Measurements from ENCODE around the gene P2RY6.
A peak's percentile ranks its signal among the peaks of the same experiment; 100 is the strongest.

The P2RY6 gene

DNA sequence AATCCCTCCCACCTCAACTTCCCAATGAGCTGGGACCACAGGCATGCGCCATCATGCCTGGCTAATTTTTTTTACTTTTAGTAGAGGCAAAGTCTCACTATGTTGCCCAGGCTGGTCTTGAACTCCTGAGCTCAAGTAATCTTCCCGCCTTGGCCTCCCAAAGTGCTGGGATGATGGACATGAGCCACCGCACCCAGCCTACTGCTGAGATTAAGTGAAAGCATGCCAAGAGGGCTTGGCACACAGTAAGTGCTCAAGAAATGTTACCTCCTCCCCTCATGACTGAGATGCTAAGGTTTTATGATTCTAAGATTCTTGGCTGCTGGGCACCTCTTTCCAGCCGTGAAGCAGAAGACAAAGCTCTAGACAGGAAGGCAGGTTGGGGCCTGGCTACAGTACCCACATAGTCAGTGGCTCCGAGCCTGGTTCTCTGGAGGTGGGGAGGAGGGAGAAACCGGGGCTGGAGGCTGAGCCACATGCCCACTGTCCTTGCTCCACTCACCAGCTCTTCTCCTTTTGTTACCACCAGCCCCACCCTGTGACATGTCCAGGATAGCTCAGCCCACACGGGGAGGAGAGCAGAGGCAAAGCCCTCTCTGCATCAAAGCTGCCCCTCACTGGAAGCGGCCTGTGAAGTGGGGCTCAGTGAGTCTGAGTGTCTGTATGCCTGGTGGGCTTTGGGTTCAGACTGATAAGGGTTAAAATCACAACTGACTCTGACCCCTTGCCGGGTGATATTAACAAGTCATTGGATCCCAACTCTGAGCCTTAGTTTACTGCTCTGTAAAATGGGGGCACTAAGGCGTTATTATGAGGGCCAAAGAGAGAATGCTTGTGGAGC lies 48.8 kb downstream of the P2RY6 start:
- DNase-seq: no peak

DNA sequence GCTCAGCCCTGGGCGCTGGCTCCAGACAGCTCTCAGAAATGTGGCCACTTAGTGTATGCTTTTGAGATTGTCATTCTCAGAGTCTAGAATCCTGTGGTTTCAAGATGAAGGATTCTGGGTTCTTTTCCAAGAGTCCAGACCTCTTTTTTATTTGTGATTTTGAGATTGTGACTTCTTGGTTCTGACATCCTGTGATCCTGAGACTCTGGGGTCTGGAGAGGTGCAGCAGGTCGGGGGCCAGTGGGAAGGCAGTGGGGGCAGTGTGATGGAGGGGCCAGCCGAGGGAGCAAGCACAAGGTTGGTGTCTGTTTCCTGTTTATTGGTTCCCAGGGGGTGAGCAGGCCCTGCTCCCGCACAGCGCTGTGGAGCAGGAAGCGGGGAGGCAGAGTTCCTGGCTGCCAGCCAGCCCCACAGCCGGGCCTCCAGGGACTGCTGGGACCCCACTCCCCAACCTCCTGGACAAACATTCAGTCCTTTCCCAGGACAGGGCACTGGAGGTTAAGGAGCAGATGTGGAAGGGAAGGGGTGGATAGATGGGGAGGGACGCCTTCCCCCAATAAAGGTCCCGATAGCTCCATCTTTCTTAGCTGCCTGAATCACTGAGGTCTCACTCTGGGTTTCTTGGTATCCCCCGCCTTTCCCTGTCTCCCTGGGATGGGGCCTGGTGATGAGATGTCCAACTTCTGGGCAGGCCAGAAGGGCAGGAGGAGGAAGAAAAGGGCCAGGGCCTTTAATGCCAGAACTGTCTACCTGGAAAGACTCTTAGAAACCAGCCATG lies 49.7 kb downstream of the P2RY6 start:
- DNase-seq: no peak

DNA sequence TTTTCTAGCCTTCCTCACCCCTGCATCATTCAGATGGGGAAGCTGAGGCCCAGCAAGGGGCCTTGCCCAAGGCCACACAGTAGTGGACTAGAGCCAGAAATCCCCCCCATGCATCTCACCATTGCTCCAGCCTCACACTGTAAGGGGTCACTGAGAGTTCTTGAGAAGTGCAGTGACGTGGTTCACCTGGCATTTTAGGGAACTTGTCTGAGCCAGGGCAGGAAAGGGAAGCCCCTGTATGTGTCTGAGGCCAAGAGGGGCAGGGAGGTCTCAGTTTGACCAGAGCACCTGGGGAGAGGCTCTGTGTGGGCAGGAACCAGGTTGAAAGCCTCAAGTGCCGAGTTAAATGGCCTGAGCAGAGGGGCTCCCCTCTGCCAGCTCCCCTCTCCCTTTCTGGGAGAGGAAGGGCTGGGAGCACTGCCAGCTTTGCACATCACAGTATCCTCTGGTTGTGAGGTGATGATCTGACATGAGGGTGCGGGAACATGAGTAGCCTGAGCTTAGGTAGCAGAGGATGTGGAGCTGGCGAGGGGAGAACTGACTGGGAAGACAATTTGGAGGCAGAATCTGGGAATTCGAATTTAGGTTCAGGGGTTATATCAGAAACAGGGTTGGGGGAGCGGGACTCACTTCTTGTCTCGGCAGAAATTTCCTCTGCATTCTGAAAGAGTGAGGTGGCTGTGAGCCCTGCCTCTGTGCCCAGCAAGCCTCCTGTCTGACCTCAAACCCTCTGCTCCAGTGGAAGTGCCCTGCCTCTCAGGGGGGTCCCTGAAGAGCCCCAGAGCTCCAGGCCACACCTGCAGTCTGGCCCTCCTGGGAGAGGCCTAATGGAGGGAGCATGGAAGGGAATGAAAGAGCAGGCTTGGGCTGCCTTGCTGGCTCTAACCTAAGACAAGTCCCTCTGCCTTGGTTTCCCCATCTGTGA lies 50.5 kb downstream of the P2RY6 start:
- DNase-seq: no peak

DNA sequence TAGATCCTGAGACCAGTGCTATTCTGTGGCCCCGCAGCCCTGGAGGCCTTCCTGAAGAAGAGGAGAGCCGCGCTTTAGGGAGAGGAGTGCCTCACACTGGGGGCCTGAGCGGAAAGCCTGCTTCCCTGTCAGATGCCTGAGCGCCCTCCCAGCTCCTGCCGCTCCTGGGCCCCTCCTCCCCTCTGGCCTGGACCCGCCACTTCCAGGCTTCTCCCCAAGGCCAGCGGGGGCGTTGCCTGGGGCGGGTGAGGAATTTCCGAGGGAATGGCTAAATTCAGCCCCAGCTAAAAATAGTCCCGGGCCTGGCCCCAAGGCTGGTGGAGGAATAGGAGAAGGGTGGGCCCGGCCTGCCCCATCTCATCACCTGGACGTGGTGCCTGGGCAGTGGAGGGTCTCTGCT lies 51.3 kb downstream of the P2RY6 start:
- DNase-seq: no peak

DNA sequence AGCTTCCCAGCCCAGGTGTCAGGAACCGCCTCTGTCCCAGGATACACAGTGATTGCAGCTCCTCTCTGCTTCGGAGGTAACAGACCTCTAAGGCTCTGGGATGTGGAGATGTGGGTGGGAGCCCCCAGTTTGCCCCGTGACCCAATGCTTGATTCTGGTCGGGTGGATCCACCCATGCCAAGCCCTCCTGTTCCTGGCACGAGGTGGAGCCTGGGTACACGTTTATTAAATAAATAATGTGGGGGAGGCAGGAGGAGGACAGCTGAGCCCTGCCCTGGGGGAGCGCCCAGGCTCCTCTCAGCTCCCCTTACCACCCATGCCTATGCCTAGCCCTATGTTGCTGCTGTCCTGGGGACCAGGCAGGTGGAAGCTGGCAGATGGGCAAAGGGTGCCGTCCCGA lies 52.0 kb downstream of the P2RY6 start:
- no peak for DNase-seq

DNA sequence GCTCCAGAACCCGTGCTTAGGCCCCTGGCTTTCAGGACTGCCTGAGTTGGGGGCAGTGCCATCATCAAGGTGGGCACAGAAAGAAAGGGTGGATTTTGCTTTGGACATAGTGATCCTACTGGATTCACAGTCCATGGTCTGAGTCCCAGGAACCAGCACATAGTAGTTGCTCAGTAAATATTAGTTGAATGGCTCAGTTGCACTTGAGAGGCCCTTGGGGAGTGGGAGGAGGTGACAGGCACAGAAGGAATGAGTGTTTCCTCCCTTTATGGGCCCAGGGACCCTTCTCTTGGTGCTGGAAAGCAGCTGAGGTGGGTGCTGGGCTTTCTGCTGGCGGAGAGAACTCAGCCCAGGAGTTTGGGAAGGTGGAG lies 52.5 kb downstream of the P2RY6 start:
- no peak for DNase-seq

DNA sequence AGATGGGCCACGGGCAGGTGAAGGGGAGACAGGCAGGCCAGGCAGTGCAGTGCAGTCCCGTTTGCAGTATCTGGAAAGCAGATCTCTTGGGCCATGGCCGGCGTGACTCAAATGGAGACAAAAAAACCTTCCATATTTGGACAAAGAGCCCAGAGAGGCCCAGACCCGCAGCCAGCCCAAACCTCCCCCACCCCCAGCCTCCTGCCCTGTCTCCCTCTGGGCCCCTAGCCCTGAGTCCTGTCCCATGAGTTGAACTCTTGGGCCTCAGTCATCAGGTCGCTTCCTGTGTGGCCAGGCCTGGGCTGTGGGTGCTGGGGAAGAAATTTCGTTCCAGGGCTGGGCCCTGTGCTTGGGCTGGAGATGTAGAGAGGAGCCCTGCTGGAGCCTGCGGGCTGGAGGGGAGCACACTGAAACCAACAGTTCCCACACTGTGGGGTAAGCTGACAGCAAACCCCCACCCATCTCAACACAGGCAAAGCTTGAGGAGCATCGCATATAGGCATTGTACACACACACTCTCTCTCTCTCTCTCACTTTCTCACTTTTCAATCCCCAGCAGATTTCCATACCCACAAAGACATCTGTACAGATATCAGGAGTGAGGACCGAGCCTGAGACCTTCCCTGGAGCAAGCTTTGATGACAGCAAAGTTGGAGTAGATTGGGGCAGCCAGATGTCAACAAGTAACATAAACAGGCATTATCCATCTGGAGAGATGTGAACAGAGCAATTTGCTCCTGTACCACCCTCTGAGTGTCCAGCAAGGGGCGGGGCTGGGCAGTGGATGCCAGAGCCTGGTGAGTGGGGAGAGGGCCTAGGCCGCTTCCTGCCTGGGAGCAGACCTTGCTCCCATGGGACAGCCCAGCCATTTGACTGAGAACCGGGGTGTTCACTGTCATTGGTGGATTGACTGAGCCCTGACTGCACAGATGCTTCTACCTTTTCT lies 53.2 kb downstream of the P2RY6 start:
- no peak for DNase-seq

DNA sequence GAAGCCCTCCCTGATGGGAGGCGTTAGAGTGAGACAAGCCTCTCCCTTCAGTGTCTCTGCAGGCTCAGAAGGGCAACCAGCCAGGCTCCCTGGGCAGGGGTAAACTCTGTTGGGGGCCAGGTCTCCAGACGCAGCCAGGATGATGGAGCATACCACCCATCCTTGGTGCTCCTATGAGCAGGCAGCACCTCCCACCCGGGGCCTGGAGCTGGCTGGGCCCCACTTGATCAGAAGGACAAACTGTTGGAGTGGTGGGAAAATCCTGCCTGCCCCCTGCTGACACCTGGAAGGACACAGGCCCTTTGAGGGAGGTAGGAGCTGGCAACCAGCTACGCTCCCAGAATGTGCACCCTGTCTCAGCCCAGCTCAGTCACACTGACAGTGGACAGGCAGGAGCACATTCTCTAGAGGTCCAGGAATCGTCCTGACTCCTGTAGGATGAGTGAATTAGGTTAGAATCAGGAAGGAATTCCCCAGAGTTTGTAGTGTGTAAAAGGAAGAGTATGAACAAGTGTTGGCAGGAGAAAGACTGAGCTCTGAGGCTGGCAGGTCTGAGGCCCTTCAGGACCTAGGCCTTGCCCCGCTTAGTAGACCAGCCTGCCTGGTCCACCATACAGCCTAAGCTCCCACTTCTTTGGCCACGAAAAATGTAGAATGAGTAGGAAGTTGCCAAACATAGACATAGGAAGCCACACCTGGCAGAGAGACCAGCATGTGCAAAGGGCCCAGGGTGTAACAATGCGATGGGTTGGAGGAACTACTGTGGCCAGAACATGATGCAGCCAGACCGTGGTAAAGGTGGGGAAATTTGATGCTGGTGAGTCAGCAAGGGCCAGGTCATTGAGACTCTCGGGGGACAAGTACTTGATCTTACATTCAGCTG lies 55.0 kb downstream of the P2RY6 start:
- DNase-seq: no peak

DNA sequence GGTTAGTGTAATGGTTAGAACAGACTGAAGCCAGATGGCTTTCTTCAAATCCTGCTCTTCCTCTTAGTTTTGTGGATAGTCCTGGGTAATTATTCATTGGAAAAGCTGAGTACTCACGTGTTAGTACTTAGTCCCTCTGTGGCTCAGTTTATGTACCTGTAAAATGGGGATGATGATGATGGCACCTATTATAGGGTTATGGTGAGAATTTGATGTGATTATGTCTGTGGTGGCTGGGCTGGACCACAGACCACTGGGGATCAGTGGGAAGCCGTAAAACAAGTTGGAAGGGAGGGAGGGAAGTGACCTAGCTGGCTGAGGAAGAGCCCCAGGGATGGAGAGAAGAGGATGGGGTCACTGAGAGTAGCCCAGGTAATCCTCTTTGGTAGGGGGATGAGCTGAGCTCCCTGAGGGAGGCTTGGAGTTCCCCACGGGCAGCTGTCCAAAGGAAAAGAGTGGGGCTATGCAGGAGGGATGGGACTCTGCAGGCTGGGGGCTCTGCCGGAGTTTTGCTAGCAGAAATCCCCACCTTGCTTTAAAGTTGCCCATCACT lies 55.8 kb downstream of the P2RY6 start:
- no peak for DNase-seq

DNA sequence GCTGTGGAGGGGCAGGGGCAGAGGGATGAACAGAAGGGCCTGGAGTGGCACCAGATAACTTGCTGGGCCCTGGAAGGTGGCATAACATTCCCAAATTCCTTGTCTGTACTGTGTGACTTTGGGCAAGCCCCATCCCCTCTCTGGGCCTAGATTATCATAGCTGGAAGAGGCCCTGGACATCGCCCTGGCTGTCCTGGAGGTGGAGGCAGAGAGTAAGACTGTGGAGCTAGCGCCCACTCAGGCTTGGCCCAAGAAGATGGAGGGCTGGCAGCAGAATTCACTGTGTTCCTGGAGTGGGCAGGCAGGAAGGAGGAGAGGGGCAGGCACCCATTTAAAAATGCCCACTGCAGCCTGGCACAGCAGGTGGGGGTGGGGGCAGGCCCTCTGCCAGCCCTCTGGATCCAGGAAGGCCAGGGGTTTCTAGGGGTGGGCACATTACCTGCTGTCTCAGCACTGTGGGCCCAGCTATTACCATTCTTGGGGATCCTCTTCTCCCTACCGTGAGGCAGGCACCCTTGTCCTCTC lies 58.5 kb downstream of the P2RY6 start:
- no peak for DNase-seq

DNA sequence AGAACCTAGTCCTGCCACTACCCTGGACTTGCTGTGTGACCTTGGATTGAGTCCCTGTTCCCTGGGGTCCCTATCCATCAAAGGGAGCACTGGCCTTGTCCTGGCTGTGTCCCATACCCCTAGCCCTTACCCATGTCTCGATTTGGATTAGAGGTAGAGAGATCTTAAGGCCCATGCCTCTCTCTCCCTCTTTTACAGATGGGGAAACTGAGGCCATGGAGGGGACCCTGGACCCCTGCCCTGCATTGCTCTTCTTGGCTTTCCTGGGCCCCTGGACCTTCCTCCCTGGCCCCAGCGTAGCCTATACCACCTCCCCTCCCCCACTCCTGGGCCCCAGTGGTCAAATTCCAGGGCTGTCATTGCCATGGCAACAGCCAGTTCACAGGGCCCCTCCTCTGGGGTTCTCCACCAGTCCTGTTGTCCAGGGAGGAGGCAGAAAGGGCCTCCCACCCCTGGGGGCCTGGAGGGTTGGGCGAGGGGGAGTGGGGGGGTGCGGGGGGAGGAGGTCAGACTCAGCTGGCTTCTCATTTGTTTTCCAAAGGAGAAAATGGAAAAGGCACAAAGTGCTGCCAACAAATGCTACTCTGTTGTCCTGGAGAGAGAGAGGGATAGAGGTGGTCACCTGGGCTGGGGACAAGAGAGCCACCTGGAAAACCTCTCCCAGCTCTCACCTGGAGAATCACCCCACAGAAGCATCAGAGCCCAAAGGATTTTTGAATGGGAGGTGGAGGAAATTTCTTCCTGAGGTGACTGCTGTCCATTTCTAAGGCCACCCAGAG lies 59.2 kb downstream of the P2RY6 start:
- DNase-seq: no peak

DNA sequence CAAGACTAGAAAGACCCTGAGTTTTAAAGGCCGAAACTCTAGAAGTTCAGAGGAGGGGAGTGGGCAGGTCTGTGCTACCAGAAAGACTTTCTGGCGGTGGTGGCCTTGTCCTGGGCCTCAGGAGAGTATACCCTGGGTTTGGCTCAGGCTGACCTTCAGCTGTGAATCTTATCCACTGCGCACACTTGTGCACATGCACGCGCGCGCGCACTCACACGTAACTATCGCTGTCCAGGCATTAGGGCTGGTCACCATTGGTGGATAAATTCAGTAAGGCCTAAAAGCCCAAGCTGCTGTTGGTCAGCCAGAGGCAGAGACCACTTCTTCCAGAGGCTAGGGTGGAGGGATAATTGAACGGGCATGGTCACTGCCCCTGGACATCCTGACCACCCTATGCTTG lies 61.0 kb downstream of the P2RY6 start:
- DNase-seq: no peak

DNA sequence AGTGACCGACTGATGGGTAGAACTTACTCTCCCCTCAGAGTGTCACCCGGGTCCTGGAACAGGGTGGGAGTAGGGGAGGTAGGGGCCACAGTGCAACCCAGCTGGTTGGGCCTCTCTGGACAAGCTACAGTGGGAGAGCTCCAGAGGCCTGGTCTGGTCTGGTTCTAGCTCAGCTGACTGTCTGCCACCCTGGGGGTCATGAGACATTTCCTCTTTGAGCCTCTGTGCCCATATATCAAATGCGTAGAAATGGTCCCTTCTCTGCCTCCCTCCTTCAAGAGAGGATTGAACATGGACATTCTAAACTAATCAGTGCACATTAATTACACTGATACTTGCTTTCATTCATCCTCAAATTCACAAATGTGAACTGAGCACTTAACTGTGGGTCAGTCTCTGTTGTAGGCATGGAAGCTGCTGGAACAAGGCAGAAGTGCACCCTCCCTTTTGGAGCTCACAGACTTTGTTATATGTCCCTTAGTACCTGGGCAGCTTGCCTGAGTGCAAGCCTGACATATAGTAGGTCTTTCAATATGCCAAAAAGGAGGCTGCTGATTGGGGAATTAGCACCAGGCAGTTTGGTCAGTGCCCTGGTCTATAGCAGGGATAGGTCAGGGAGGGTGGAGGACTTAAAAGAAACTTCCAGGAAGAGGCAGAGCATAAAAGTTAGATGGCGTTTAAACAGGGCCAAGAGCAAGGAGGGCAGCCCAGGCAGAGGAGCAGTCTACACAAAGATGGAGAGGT lies 61.7 kb downstream of the P2RY6 start:
- DNase-seq: no peak

DNA sequence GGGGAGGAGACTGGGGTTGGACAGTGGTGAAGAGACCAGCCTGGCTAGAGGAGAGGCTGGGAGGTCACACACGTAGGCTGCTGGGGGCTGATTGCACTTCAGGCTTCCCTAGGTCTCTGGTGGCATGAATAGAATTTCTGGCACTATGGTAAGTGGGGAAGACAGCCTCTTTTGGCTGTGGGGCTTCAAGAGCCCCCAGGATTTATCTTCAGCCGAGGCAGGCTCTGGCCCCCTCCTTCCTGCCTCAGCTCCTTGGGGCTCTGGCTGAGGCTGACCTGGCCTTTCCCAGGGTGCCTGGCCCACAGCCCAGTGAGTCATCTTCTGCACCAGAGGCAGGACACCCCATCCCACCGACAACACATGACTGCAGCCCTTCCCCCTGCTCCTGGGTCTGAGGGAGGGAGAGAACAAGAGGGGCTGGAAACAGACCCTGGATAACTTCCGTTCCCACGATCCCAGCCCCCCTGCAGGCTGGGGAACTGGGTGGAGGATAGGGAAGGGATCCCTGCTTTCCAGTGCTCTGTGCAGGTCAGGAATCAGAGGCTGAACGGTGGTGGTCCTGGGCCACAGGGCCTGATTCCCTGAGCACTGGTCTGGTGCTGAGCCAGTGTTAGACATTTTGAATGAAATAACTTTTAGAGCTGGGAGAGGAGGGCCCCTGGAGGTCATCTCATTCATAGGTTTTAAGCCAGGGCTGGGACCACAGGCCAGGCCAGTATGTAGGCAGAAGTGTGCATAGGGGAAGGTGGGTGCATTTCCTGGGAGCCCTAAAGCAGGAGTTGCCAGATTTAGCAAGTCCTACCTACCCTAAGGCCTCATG lies 62.5 kb downstream of the P2RY6 start:
- no peak for DNase-seq

DNA sequence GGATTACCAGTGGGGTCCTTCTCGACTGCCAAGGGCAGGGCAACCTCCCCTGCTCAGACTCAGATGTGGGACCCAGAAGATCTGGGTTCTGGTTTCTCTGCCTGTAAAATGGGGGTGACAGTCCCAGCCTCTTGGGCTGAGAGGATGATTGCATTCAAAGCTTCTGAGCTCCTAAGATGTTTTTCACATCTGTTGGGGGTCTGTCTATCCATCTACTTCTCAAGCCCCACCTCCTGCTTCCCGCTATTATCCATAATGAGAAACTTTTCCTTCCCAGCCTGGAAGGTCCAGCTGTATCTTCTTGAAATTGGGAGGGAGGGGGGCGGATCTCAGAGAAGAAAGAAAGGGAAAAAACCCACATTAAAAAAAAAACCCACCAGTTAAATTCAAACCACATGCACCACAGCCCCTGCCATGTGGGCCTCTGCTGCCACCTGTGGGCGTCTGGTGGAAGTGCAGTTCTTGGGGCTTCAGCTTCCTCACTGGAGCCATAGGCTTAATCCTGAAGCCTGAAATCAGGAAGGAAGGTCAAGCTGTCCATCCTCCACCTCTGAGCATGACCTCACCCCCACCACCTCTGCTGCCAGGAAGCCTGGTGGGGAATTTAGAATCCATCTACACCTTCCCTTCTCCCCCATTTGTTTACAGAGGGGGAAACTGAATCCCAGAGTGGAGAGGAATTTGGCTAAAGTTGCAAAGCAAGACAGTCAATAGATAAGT lies 63.2 kb downstream of the P2RY6 start:
- DNase-seq: peak; percentile 74

DNA sequence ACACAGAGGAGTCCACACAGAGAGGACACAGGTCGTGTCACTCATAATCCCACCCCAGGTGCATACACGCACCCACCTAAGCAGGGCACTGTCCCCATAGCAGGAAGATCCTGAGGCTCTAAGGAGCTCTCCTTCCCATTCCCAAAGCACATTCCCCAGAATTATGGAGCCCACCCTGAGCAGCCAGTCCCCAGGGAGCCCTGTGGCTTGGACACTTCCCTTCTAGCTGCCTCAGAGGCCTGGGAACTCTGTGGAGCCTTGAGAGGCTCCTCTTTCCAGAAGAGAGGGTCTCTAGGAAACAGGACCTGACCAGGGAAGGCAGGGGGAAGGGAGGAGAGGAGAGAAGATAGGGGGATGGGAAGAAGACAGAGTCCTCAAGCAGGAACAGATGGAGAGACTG lies 65.7 kb downstream of the P2RY6 start:
- no peak for DNase-seq

DNA sequence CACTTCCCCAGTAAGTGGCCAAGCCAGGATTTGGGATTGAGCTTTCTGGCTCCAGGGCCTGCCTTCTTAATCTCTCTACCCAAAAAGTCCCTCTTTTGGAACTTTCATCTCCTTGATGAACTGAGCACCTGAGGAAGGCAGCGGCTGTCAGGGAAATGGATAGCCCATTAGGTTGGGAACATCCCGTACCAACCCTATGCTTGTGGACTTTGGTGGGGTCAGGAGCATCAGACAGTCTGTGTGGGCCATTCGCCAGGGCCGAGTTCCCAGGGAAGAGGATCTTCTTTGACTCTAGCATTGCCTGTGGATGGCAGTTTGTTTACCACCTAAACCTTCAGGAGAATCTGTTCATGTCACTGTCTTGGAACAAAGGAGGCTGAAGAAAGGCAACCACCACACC lies 66.1 kb downstream of the P2RY6 start:
- DNase-seq: no peak

All from NCI-H345 (cell line).